ENCODE results near the gene ZNF23.

GRCh38 chr16:71460236-71460635, 1.8 kb downstream of the ZNF23 start:
- TF ChIP-seq CTCF (IDR thresholded peaks at IDR 0.05) (no peak), POLR2A (IDR thresholded peaks at IDR 0.05) (no peak)
